ENCODE measurements around the gene ISYNA1. TPM values are rescaled to one million over a fixed set of nuclear protein-coding genes. Genes with fewer than 3 reads are reported as not detected.

The ISYNA1 gene
- total and polyA plus RNA-seq, 2 of the 4 experiments (the other 2 are of a cell fraction) = 3.4 to 24.7 TPM

GRCh38 chr19:18419699-18420460, 18.1 kb downstream of the ISYNA1 start:
- peak overlapping the region; percentile 10; the same call in 1 of the 2 replicates for H3K27ac ChIP-seq (ENCODE audit: insufficient read depth, low read length)
- H3K9me3 ChIP-seq (ENCODE audit: control insufficient read depth, insufficient read depth, low read length) = no peaks in the 10 kb centered on the region
- H3K4me3 ChIP-seq (ENCODE audit: insufficient read depth, low read depth, low read length) = peak overlapping the region; percentile 68
- no peak overlapping the region for H4K5ac ChIP-seq (ENCODE audit: low read depth, low read length)
- no TSS peak for BruUV-seq (replicated peaks)
- H4K91ac ChIP-seq (ENCODE audit: insufficient read depth, low read depth, low read length) = no peak overlapping the region; the same call in 1 of the 2 replicates
- H3K79me1 ChIP-seq (ENCODE audit: low read depth in 1 of 2, low read length in 2 of 2) = peaks cover 0 to 58% of the 10 kb centered on the region in 2 experiments
- H2AK5ac ChIP-seq (ENCODE audit: low read depth, low read length) = peak overlapping the region; percentile 16
- peak overlapping the region; percentile 3; the same call in 1 of the 2 replicates for H2BK120ac ChIP-seq (ENCODE audit: low read depth, low read length)
- no peak for ATAC-seq (ENCODE audit: low read depth)
- no peak for DNase-seq
- peaks cover 44% of the 10 kb centered on the region for H4K20me1 ChIP-seq (ENCODE audit: insufficient read depth, low read length)
- no peak overlapping the region for H3K18ac ChIP-seq (ENCODE audit: low read depth, low read length)
- peaks cover 16% of the 10 kb centered on the region; the same call in 1 of the 2 replicates for H3K9me1 ChIP-seq (ENCODE audit: insufficient read depth, low read length)
- dilution Hi-C loops (cut with HindIII; ENCODE audit: low sequenced_read_pairs, unreplicated experiment) (no loop called here), in situ Hi-C loops (cut with MboI; ENCODE audit: low sequenced_read_pairs) (loop anchor here (10.0 kb wide), 2 partner anchors 225 to 305 kb away; partner anchors contain the start of gene MPV17L2), intact Hi-C loops (cut with micrococcal nuclease) (loop anchor here (5.0 to 10.0 kb wide), 2 partner anchors 143 to 215 kb away; partner anchors contain the start of gene RAB3A)
- H2AK9ac ChIP-seq (replicated peaks; ENCODE audit: low read depth, low read length, poor library complexity) = peak overlapping the region; percentile 95
- H3K23ac ChIP-seq (ENCODE audit: low read depth, low read length) = peak overlapping the region; percentile 86
- peak overlapping the region; percentile 47 for H3K4ac ChIP-seq (ENCODE audit: low read depth, low read length)
- H3K4me2 ChIP-seq (ENCODE audit: low read depth, low read length) = peak overlapping the region; percentile 71
- H3K56ac ChIP-seq (ENCODE audit: extremely low read depth, insufficient read depth, low read length) = peak overlapping the region; percentile 17; the same call in 1 of the 2 replicates
- peak overlapping the region; percentile 97 for H2AFZ ChIP-seq (replicated peaks; ENCODE audit: low read length, poor library complexity)
- peak overlapping the region; percentile 74 for H3K9ac ChIP-seq (ENCODE audit: low read depth, low read length)
- no peak overlapping the region; a peak in 1 of 4 replicates for H4K8ac ChIP-seq (ENCODE audit: low read depth in 2 of 2, low read length in 2 of 2)
- no peak overlapping the region for H2BK5ac ChIP-seq (ENCODE audit: low read depth, low read length, poor library complexity, severe bottlenecking)
- H3K27me3 ChIP-seq (ENCODE audit: control insufficient read depth, insufficient read depth, low read length) = no peaks in the 10 kb centered on the region
- H3K4me1 ChIP-seq (ENCODE audit: control insufficient read depth, insufficient read depth, low read length) = peaks cover 33% of the 10 kb centered on the region
- no peaks in the 10 kb centered on the region for H3K36me3 ChIP-seq (ENCODE audit: control insufficient read depth, insufficient read depth, low read length)
- no peak overlapping the region for H2BK20ac ChIP-seq (ENCODE audit: low read depth, low read length)
- ChIA-PET POLR2A (ENCODE audit: unreplicated experiment) (no interaction called here), CTCF (interaction anchor here (0.9 kb wide), 1 partner anchor 34 kb away, joined by 4 read pairs; the partner anchor contains the start of gene GDF15)
- no peak for TF ChIP-seq MAFK (IDR thresholded peaks at IDR 0.05; ENCODE audit: low read depth, low read length)
- no peak for TF ChIP-seq NFE2L2 (IDR thresholded peaks at IDR 0.05; ENCODE audit: low read depth, low read length)
- TF ChIP-seq ELK1 (IDR thresholded peaks at IDR 0.05; ENCODE audit: borderline replicate concordance, low read depth, low read length) = no peak
- TF ChIP-seq MAZ (IDR thresholded peaks at IDR 0.05; ENCODE audit: borderline replicate concordance, low read depth, low read length) = no peak
- TF ChIP-seq CEBPB (IDR thresholded peaks at IDR 0.05; ENCODE audit: low read depth, low read length) = no peak
- TF ChIP-seq RFX5 (IDR thresholded peaks at IDR 0.05; ENCODE audit: low read depth, low read length) = no peak
- TF ChIP-seq POLR2A (IDR thresholded peaks at IDR 0.05; ENCODE audit: low read depth, low read length) = peak; percentile 20; the same call in 1 of the 2 replicates
- no peak for TF ChIP-seq RAD21 (IDR thresholded peaks at IDR 0.05; ENCODE audit: low read length)
- no peak for TF ChIP-seq CTCF (conservative IDR thresholded peaks at IDR 0.05; ENCODE audit: low read depth, low read length)
- peak; percentile 56 for TF ChIP-seq USF2 (IDR thresholded peaks at IDR 0.05; ENCODE audit: low read depth, low read length)
- TF ChIP-seq BHLHE40 (IDR thresholded peaks at IDR 0.05; ENCODE audit: low read depth, low read length) = no peak
- TF ChIP-seq MXI1 (IDR thresholded peaks at IDR 0.05; ENCODE audit: borderline replicate concordance, low read depth, low read length) = no peak
- H3K14ac ChIP-seq (replicated peaks; ENCODE audit: low read depth, low read length) = peak overlapping the region; percentile 64
- 0% methylated on average over 71 of the region's 97 CpGs; no CpG with 5 or more reads in 1 of the 2 experiments for WGBS, 2 experiments (ENCODE audit: extremely low coverage in 2 of 2, insufficient read length in 1 of 2)
- no peak overlapping the region for H2BK15ac ChIP-seq (ENCODE audit: low read depth, low read length)
